Effector CD8-positive, alpha-beta T cell (primary cell): ENCODE data around the gene GAS2L1.

Source experiments
- DNase-seq: peaks from one replicate; lab custom pipeline; 2025; lab: John Stamatoyannopoulos, UW

GAS2L1 gene

GRCh38 chr22:29309332-29310064, 3.0 kb downstream of the GAS2L1 start:
- no peak for DNase-seq

- no peak for DNase-seq
Observed at GRCh38 chr22:29310065-29310862, 3.8 kb downstream of the GAS2L1 start.

- DNase-seq: no peak
Observed at GRCh38 chr22:29310863-29311339, 4.5 kb downstream of the GAS2L1 start.

GRCh38 chr22:29311464-29312217, 5.2 kb downstream of the GAS2L1 start:
- DNase-seq: no peak

- DNase-seq: no peak
Observed at GRCh38 chr22:29312218-29313125, 6.0 kb downstream of the GAS2L1 start.

GRCh38 chr22:29313126-29313575, 6.7 kb downstream of the GAS2L1 start:
- DNase-seq: no peak

- no peak for DNase-seq
Observed at GRCh38 chr22:29313576-29314466, 7.4 kb downstream of the GAS2L1 start.

- no peak for DNase-seq
Observed at GRCh38 chr22:29314537-29315285, 8.3 kb downstream of the GAS2L1 start.

GRCh38 chr22:29315286-29316140, 9.1 kb downstream of the GAS2L1 start, which contains the start of gene RASL10A:
TSS of gene RASL10A (minus strand) at chr22:29315697. CDS start at chr22:29315246, 451 bp downstream.
- DNase-seq: no peak

- DNase-seq: no peak
Observed at GRCh38 chr22:29316141-29316828, 9.8 kb downstream of the GAS2L1 start.

GRCh38 chr22:29317827-29318454, 11.5 kb downstream of the GAS2L1 start:
- no peak for DNase-seq

- DNase-seq: no peak
Observed at GRCh38 chr22:29319072-29319471, 12.6 kb downstream of the GAS2L1 start.

- DNase-seq: no peak
Observed at GRCh38 chr22:29320546-29320945, 14.1 kb downstream of the GAS2L1 start.

- DNase-seq: no peak
Observed at GRCh38 chr22:29323641-29324040, 17.2 kb downstream of the GAS2L1 start.

GRCh38 chr22:29325356-29325755, 18.9 kb downstream of the GAS2L1 start:
- no peak for DNase-seq

- no peak for DNase-seq
Observed at GRCh38 chr22:29325785-29326315, 19.4 kb downstream of the GAS2L1 start.

GRCh38 chr22:29326481-29326880, 20.0 kb downstream of the GAS2L1 start:
- DNase-seq: no peak
